ENCODE data around the gene PSMB3.
A peak's percentile ranks its signal among the peaks of the same experiment; 100 is the strongest.

The PSMB3 gene

GRCh38 chr17:38747463-38748148, 4.9 kb upstream of the PSMB3 start:
- Histone ChIP-seq H3K27ac (ENCODE audit: low read depth, low read length) (no peak overlapping the region), H3F3A (ENCODE audit: control insufficient read depth, insufficient read depth) (peaks cover 23% of the 10 kb centered on the region), H3K4me1 (ENCODE audit: control insufficient read depth, low read length) (peaks cover 73% of the 10 kb centered on the region), H4K20me1 (ENCODE audit: control insufficient read depth, insufficient read depth, low read depth, low read length) (no peaks in the 10 kb centered on the region), H3K9me3 (ENCODE audit: control insufficient read depth, insufficient read depth, low read length) (no peaks in the 10 kb centered on the region), H3K4me2 (ENCODE audit: low read length) (peak overlapping the region; percentile 97), H3K9me2 (replicated peaks; ENCODE audit: control insufficient read depth, low read length) (no peaks in the 10 kb centered on the region), H3K79me2 (ENCODE audit: control insufficient read depth, low read length) (peaks cover 4% of the 10 kb centered on the region), H3K4me3 (ENCODE audit: low read length) (peak overlapping the region; percentile 97), H3K36me3 (ENCODE audit: control insufficient read depth, low read length) (no peaks in the 10 kb centered on the region; the same call in 1 of the 2 replicates), H3K27me3 (ENCODE audit: control insufficient read depth, low read length) (peaks cover 20% of the 10 kb centered on the region)
- TF ChIP-seq EZH2phosphoT487 (IDR thresholded peaks at IDR 0.05; ENCODE audit: borderline replicate concordance, low read length) = no peak
- TF ChIP-seq, protein P1, sequence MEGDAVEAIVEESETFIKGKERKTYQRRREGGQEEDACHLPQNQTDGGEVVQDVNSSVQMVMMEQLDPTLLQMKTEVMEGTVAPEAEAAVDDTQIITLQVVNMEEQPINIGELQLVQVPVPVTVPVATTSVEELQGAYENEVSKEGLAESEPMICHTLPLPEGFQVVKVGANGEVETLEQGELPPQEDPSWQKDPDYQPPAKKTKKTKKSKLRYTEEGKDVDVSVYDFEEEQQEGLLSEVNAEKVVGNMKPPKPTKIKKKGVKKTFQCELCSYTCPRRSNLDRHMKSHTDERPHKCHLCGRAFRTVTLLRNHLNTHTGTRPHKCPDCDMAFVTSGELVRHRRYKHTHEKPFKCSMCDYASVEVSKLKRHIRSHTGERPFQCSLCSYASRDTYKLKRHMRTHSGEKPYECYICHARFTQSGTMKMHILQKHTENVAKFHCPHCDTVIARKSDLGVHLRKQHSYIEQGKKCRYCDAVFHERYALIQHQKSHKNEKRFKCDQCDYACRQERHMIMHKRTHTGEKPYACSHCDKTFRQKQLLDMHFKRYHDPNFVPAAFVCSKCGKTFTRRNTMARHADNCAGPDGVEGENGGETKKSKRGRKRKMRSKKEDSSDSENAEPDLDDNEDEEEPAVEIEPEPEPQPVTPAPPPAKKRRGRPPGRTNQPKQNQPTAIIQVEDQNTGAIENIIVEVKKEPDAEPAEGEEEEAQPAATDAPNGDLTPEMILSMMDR (IDR thresholded peaks at IDR 0.05; ENCODE audit: low read depth, low read length, poor library complexity, severe bottlenecking) = peak; percentile 54

DNA sequence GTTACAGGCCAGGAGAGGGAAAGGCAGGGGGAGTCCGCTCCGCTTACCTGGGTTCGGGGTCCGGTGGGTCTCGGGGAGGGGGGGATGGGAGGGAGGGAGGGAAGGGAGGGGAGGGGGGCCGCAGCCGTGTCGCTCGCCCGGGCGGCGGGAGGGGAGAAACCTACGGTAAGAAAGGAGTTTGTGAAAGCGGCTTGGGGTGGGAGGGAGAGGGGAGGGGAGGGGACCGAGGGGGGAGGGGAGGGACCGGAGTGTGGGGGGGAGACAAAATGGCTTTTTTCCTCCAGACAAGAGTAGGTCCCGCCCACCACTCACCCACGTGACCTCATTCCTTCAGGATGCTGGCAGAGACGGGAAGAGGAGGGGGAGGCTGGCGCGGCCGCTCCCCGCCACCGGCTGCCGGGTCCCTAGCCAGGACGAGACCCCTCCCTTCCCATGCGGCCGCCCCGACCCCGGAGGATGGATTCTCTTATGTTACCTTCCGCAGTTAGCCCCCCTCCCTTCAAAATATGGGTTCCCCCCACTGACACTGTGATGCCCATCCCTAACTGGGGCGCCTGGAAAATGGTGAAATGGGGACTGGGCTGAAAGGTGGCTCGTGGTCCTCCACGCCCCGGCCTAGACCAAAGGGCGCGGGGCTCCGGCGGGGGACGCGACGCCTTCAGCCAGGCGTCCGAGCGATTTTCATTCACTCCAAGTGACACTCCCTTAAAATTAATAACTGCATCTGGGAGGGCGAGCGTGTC, 4.2 kb upstream of the PSMB3 start, which contains the start of gene PCGF2:
Gene PCGF2, minus strand, starts transcription at position 188 of the 743 bp plus-strand sequence. CDS start 7,934 bp downstream, outside the sequence.
- H4K20me1 ChIP-seq (ENCODE audit: control insufficient read depth, insufficient read depth, low read depth, low read length) = no peaks in the 10 kb centered on the region; the same call in 1 of the 2 replicates
- H3K27ac ChIP-seq (ENCODE audit: low read depth, low read length) = no peak within 1 kb of the TSS
- H3K9me2 ChIP-seq (replicated peaks; ENCODE audit: control insufficient read depth, low read length) = no peaks in the 10 kb centered on the region
- H3K27me3 ChIP-seq (ENCODE audit: control insufficient read depth, low read length) = peaks cover 20% of the 10 kb centered on the region
- H3K4me1 ChIP-seq (ENCODE audit: control insufficient read depth, low read length) = peaks cover 66% of the 10 kb centered on the region
- peaks cover 7% of the 10 kb centered on the region for H3K36me3 ChIP-seq (ENCODE audit: control insufficient read depth, low read length)
- peak within 1 kb of the TSS; percentile 97 for H3K4me2 ChIP-seq (ENCODE audit: low read length)
- peak within 1 kb of the TSS; percentile 97 for H3K4me3 ChIP-seq (ENCODE audit: low read length)
- H3K79me2 ChIP-seq (ENCODE audit: control insufficient read depth, low read length) = peaks cover 11% of the 10 kb centered on the region
- TF ChIP-seq EZH2phosphoT487 (IDR thresholded peaks at IDR 0.05; ENCODE audit: borderline replicate concordance, low read length) = no peak
- TF ChIP-seq, protein P1 (IDR thresholded peaks at IDR 0.05; ENCODE audit: low read depth, low read length, poor library complexity, severe bottlenecking) = no peak
- no peaks in the 10 kb centered on the region for H3K9me3 ChIP-seq (ENCODE audit: control insufficient read depth, insufficient read depth, low read length)
- H3F3A ChIP-seq (ENCODE audit: control insufficient read depth, insufficient read depth) = peaks cover 23% of the 10 kb centered on the region

GRCh38 chr17:38748892-38749222, 3.7 kb upstream of the PSMB3 start:
- no peaks in the 10 kb centered on the region for H3K9me3 ChIP-seq (ENCODE audit: control insufficient read depth, insufficient read depth, low read length)
- H3K27ac ChIP-seq (ENCODE audit: low read depth, low read length) = no peak overlapping the region
- peaks cover 16% of the 10 kb centered on the region for H3K79me2 ChIP-seq (ENCODE audit: control insufficient read depth, low read length)
- no peak for TF ChIP-seq EZH2phosphoT487 (IDR thresholded peaks at IDR 0.05; ENCODE audit: borderline replicate concordance, low read length)
- TF ChIP-seq, protein P1 (IDR thresholded peaks at IDR 0.05; ENCODE audit: low read depth, low read length, poor library complexity, severe bottlenecking) = no peak
- no peaks in the 10 kb centered on the region; the same call in 1 of the 2 replicates for H4K20me1 ChIP-seq (ENCODE audit: control insufficient read depth, insufficient read depth, low read depth, low read length)
- peaks cover 23% of the 10 kb centered on the region for H3F3A ChIP-seq (ENCODE audit: control insufficient read depth, insufficient read depth)
- no peaks in the 10 kb centered on the region for H3K9me2 ChIP-seq (replicated peaks; ENCODE audit: control insufficient read depth, low read length)
- H3K4me3 ChIP-seq (ENCODE audit: low read length) = peak overlapping the region; percentile 66
- peaks cover 10% of the 10 kb centered on the region for H3K36me3 ChIP-seq (ENCODE audit: control insufficient read depth, low read length)
- peaks cover 20% of the 10 kb centered on the region for H3K27me3 ChIP-seq (ENCODE audit: control insufficient read depth, low read length)
- H3K4me1 ChIP-seq (ENCODE audit: control insufficient read depth, low read length) = peaks cover 66% of the 10 kb centered on the region
- H3K4me2 ChIP-seq (ENCODE audit: low read length) = peak overlapping the region; percentile 73
